ENCODE data around the gene FOXJ3.

GRCh38 chr1:42319128-42319851, 15.7 kb downstream of the FOXJ3 start:
- no peak for TF ChIP-seq POLR2A (IDR thresholded peaks at IDR 0.05)
- TF ChIP-seq CTCF (IDR thresholded peaks at IDR 0.05 in 8 of 11, conservative IDR thresholded peaks at IDR 0.05 in 3 of 11): no peak

Measured in spleen (tissue), 7 donors.